GM19035 (cell line): ENCODE results near the gene GTPBP8.

Experiments
- ATAC-seq: cut with Tn5 transposase; IDR thresholded peaks from one replicate; pipeline ENCODE4 v1.9.1; 2021; ENCODE audit not compliant: unreplicated experiment

Gene GTPBP8

GRCh38 chr3:112990672-112991602 is at the start of gene GTPBP8:
TSS of gene GTPBP8 (plus strand) at chr3:112990984. CDS start at chr3:112991000, 16 bp downstream.
- peak; percentile 98 for ATAC-seq

- ATAC-seq, result no peak
These were observed 42.4 kb upstream of the GTPBP8 start for GRCh38 chr3:112948346-112948838.

GRCh38 chr3:112956351-112956750 is 34.4 kb upstream of the GTPBP8 start:
- ATAC-seq, result no peak

GRCh38 chr3:112958811-112959560 is 31.8 kb upstream of the GTPBP8 start:
- ATAC-seq, result peak; percentile 73

DNA sequence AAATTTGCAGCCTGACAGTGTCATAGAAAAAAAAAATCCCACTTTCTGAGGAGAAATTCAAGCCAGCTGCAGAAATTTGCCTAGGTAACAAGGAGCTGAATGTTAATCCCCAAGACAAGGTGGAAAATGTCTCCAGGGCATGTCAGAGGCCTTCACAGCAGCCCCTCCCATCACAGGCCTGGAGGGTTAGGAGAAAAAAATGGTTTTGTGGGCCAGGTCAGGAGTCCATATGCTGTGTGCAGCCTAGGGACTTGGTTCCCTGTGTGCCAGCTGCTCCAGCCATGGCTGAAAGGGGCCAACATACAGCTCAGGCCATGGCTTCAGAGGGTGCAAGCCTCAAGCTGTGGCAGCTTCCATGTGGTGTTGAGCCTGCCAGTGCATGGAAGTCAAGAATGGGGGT is 27.1 kb upstream of the GTPBP8 start:
- no peak for ATAC-seq

DNA sequence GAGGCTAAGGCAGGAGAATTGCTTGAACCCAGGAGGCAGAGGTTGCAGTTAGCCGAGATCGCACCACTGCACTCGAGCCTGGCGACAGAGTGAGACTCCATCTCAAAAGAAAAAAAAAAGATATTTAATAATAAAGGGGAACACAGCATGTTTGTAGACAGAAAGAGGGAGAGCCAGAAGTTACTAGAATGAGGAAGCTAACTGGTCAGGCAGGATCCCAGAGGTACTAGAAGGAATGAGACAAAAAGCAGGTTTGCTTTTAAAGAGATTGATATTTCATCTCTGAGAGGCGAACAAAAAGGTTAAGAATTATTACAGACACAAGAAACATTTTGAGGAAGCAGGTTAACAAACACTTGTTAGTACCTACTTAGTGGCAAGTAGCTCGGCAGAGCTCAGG is 25.1 kb upstream of the GTPBP8 start:
- no peak for ATAC-seq

DNA sequence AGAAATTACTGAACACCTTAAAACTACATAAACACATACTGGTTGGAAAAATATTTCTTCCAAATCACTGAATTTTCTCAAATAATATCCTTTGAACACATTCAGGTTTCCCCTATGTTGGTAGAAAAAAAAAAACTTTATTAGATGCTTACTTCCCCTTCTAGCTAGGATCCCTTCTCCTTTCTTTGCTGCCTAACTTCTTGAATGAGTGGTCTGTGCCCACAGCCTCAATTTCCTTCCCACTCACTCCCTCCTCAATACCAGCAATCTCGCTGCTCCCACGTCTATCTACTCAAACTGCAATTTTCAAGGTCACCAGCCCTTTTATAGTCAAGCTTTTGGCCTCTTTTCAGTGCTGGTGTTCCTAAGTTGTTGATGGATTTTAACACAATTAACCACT is 24.2 kb upstream of the GTPBP8 start:
- no peak for ATAC-seq

DNA sequence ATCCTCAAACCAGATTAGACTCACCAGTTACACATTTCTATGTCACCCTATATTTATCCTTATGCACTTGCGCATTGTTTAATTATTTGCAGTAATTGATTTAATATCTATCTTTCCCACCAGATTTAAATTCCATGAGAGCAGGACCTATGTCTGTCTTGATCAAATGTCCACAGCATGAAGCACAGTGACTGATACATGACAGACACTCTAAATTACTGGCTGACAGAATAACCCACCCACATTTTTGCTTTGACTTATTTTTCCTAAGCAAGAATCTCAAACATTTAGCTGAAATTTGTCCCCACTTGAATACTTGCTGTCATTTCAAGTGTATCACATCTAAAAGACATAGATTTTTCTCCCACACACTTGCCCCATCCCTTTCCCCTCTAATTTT is 23.4 kb upstream of the GTPBP8 start:
- ATAC-seq, result no peak

- ATAC-seq, result no peak
These were observed 23.0 kb upstream of the GTPBP8 start for GRCh38 chr3:112967828-112968227.

DNA sequence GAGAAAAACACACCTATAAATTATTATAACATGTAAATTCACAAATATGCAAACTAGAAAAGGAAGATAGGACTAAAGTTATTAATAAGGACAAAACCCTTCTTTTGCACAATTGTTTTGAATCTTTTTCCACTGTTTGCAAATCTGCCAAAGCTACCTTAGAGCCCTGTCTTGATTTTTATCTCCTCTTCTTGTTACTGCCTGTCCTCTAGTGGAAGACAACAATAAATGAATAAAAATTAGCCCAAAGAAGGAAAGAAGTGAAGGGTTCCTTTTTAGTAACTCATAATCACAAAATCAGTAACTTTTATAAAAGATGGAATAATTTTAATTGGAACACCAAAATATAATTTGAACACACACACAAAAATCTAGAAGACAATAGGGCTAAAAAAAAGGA is 18.6 kb upstream of the GTPBP8 start:
- ATAC-seq, result no peak

DNA sequence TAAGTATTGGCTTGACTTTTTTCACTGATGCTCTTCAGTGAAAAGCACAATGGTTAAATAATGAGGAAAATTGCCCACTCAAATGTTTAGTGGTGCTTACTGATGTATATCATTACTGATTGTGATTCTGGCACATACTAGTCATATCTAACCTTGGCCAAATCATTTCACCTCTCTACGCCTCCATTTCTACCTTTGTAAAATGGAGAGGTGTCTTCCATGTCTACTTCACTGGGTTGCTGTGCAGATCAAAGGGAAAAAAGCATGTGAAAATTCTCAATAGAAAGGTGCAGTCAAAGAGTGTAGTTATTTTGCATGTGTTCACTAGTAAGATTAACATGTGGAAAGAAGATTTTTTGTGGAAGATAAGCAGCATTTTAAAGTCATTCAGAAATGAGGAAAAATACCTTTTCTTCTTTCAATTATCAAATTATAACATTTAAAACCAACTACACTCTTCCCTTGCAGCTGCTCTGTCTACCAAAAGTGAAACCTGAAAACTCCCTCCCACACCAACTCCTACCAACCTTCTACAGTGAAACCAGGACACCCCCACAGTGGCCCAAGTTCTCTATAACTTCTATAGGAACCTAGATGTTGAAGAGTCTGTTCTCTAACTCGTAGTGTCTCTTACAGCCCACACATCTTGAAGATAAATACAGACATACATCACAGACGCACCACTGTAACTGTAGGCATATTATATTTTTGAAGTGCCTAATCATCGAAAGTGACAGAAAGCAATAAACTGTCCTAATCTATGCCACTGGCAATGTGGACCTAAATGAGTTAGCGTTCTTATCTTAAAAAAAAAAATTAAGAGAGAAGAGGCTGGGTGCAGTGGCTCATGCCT is 17.2 kb upstream of the GTPBP8 start:
- peak; percentile 88 for ATAC-seq

DNA sequence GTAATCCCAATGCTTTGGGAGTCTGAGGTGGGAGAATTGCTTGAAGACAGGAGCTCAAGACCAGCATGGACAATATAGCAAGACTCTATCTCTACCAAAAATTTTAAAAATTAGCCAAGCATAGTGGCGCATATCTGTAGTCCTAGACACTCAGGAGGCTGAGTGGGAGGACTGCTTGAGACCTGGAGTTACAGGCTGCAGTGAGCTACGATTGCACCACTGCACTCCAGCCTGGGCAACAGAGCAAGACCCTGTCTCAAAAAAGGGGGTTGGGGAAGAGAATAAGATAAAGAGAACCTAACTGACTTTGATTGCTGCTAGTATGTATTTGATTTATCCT is 16.6 kb upstream of the GTPBP8 start:
- no peak for ATAC-seq

GRCh38 chr3:112974894-112975293 is 15.9 kb upstream of the GTPBP8 start, which contains the start of gene CD200R1:
TSS of gene CD200R1 (minus strand) at chr3:112975103. CDS start at chr3:112974857, 246 bp downstream.
- ATAC-seq, result no peak

- no peak for ATAC-seq
These were observed 14.8 kb upstream of the GTPBP8 start for GRCh38 chr3:112976001-112976400.

DNA sequence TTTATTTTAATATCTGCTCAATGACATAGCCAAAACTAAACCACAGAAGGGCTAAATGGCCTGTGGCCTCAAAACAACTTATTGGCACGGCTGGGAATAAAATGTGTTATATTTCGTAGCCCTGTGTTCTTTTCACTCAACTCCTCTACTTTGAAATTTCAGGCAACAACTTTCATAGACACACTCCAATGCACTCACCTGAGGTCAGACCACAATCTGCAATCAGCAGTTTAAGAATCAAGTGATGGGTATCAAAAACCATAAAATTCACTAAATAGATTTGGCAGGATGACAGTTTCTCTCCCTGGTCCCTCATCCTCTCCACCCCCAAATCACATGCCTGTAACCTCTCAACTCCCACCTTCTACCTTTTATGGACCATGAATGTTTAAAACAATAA is 13.8 kb upstream of the GTPBP8 start:
- no peak for ATAC-seq

DNA sequence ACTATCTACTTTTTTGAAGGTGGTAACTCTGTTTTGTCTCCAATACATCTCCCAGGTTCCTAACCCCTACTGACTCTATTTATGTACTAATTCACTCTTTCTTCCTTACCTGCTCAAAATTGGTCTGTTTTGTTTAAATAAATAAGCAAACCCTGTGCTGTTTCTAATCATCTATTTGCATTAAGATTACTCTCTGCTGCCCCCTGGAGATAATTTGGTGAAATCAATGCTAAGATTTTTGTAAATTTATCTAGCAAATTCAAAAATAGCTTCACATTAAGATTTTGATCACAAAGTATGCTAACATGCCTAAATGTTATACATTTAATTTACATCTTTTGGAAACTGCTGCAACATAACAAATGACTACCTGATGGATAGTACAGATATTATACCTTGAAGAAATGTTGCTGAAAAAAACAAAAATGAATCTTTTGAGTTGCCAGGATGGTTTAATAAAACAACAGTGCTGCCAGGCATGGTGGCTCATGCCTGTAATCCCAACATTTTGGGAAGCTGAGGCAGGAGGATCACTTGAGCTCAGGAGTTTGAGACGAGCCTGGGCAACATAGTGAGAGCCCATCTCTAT is 11.4 kb upstream of the GTPBP8 start:
- no peak for ATAC-seq

DNA sequence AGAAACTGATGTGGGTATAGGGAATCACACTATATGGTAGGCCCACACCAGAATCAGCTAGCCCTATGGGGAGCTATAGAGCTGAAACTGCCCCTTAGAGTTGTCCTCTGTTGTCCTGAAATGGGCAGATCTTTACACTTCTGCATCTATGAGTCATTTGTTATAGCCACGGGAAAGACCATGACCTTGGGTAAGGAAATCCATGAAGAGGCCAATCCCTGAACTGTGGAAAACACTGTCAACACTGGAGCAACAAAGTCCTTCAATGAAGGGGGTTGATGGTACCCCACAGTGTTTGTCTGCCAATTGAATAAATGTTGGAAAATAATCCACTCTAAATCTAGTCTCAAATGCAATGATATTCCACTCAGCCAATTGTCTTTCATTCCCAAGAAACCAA is 10.7 kb upstream of the GTPBP8 start:
- ATAC-seq, result no peak

- no peak for ATAC-seq
These were observed 8.1 kb upstream of the GTPBP8 start for GRCh38 chr3:112982710-112983109.

GRCh38 chr3:112984485-112984884 is 6.3 kb upstream of the GTPBP8 start:
- ATAC-seq, result no peak

DNA sequence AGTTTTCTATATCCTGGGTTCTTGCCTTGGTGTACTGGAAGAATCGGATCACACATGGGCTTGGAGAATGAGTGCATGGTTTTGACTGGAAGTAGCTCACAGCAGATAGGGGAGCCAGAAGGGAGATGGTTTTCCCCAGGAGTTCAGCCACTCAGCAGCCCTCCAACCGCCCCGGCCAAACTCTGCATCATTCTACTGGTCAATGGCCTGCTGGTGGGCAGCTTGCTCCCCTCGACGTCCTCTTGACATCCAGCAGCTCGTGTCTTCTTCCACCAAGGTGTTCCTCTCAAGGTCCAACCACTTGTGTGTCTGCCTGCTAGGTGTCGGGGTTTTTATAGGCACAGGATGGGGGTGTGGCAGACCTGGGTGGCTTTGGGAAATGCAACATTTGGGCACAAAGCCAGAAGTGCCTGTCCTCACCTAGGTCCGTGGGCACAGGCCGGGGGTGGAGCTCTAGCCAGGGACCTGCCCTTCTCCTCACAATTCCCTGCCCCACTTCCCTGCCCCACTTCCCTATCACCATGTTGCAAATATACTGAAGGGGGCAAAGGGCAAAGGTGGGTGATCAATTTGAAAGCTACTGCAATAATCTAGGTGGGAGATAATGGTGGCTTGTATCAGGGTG is 3.0 kb upstream of the GTPBP8 start:
- no peak for ATAC-seq
